ENCODE data around the gene TNFRSF11A.

GRCh38 chr18:62438018-62438329 is 112.9 kb downstream of the TNFRSF11A start:
- no peak for TF ChIP-seq CTCF (IDR thresholded peaks at IDR 0.05; ENCODE audit: low read depth, low read length)
- TF ChIP-seq EZH2phosphoT487 (IDR thresholded peaks at IDR 0.05; ENCODE audit: low read depth), result no peak

Measured in OCI-LY3 (cell line).